Fibroblast of lung (primary cell): ENCODE results near the gene WHAMM.

Experiments
- EZH2 ChIP-seq: IDR thresholded peaks from 2 replicates; pipeline ENCODE4 v1.5.1; 2012; ENCODE audit warnings: low read length, control low read depth, mild to moderate bottlenecking; ENCODE audit errors: missing control alignments
- TF ChIP-seq, protein P1 (sequence below), 2 donors: IDR thresholded peaks in 1 of 2; conservative IDR thresholded peaks in 1 of 2; 1 replicate in 1 of 2; 2 replicates in 1 of 2; pipeline ENCODE4 v1.5.1; 2011 to 2012; ENCODE audit warnings: low read length in 2 of 2, control low read depth in 1 of 2, inconsistent platforms in 1 of 2, low read depth in 1 of 2, mild to moderate bottlenecking in 1 of 2

DNA sequence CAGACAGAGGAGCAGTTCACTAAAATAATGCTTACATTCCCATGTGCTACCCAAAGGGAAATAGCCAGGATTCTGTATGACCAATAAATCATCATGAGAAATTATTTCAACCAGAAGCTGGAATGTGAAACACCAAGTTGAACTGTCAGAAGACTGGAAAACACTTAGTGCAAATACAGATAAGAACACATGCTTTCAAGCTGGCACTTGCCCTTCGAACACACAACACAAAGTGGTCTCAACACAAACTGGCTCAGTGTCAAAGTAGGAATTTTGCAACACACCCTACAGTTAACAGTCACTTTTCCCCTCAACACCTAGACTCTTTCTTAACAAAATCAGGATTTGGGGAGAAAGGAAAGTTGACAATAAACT is 4.9 kb upstream of the WHAMM start:
- TF ChIP-seq EZH2: no peak
- TF ChIP-seq, protein P1, sequence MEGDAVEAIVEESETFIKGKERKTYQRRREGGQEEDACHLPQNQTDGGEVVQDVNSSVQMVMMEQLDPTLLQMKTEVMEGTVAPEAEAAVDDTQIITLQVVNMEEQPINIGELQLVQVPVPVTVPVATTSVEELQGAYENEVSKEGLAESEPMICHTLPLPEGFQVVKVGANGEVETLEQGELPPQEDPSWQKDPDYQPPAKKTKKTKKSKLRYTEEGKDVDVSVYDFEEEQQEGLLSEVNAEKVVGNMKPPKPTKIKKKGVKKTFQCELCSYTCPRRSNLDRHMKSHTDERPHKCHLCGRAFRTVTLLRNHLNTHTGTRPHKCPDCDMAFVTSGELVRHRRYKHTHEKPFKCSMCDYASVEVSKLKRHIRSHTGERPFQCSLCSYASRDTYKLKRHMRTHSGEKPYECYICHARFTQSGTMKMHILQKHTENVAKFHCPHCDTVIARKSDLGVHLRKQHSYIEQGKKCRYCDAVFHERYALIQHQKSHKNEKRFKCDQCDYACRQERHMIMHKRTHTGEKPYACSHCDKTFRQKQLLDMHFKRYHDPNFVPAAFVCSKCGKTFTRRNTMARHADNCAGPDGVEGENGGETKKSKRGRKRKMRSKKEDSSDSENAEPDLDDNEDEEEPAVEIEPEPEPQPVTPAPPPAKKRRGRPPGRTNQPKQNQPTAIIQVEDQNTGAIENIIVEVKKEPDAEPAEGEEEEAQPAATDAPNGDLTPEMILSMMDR (conservative IDR thresholded peaks at IDR 0.05 in 1 of 2, IDR thresholded peaks at IDR 0.05 in 1 of 2; ENCODE audit: low read depth in 1 of 2, low read length in 2 of 2): no peak
